ENCODE measurements around the gene NRIP2.

The NRIP2 gene

GRCh38 chr12:2825132-2825531 is 9.7 kb downstream of the NRIP2 start:
- no peak overlapping the region for H4K91ac ChIP-seq (ENCODE audit: low read depth, low read length)
- H3K9me3 ChIP-seq (ENCODE audit: insufficient read depth, low read depth, low read length) = no peaks in the 10 kb centered on the region
- no peak overlapping the region for H3K4ac ChIP-seq (ENCODE audit: low read depth, low read length)
- H2BK12ac ChIP-seq (ENCODE audit: low read length) = no peak overlapping the region
- H3K36me3 ChIP-seq (ENCODE audit: control insufficient read depth in 1 of 2, insufficient read depth in 2 of 2, low read length in 2 of 2) = peaks cover 49 to 72% of the 10 kb centered on the region in 2 experiments
- H4K12ac ChIP-seq (ENCODE audit: low read depth, low read length) = no peak overlapping the region
- H3K23ac ChIP-seq (ENCODE audit: low read length) = no peak overlapping the region
- H3K4me1 ChIP-seq (ENCODE audit: control insufficient read depth in 1 of 2, insufficient read depth in 2 of 2, low read length in 2 of 2) = no peaks in the 10 kb centered on the region
- H3K9ac ChIP-seq (ENCODE audit: low read length) = no peak overlapping the region
- H2AK5ac ChIP-seq (ENCODE audit: low read length) = no peak overlapping the region
- H3K79me1 ChIP-seq (ENCODE audit: low read length) = no peaks in the 10 kb centered on the region
- DNase-seq = no peak
- no peak overlapping the region for H2BK120ac ChIP-seq (ENCODE audit: insufficient read depth, low read length, poor library complexity)
- H3K4me3 ChIP-seq (ENCODE audit: low read depth, low read length) = no peak overlapping the region
- H2AFZ ChIP-seq (ENCODE audit: insufficient read depth, low read length, poor library complexity) = no peak overlapping the region
- no peak overlapping the region for H3K27ac ChIP-seq (ENCODE audit: low read depth, low read length)
- H3K79me2 ChIP-seq (ENCODE audit: control insufficient read depth, insufficient read depth, low read length, poor library complexity) = no peaks in the 10 kb centered on the region
- no peak overlapping the region for H3K18ac ChIP-seq (ENCODE audit: low read length)
- H4K8ac ChIP-seq (ENCODE audit: low read depth, low read length) = no peak overlapping the region
- no peak overlapping the region for H3K4me2 ChIP-seq (ENCODE audit: low read length)
- no peaks in the 10 kb centered on the region for H3K27me3 ChIP-seq (ENCODE audit: insufficient read depth, low read length)
- H3K14ac ChIP-seq (ENCODE audit: low read length) = no peak overlapping the region
- no peak overlapping the region for H2BK5ac ChIP-seq (ENCODE audit: low read depth, low read length, poor library complexity)
- WGBS (ENCODE audit: extremely low coverage, insufficient coverage, insufficient read length) = no CpG with 5 or more reads among the region's 4 CpGs

- Histone ChIP-seq H3K4me3 (ENCODE audit: low read depth, low read length) (no peak overlapping the region), H3K4me2 (ENCODE audit: low read length) (no peak overlapping the region), H3K36me3 (ENCODE audit: control insufficient read depth in 1 of 2, insufficient read depth in 2 of 2, low read length in 2 of 2) (peaks cover 52 to 75% of the 10 kb centered on the region in 2 experiments), H3K79me1 (ENCODE audit: low read length) (no peaks in the 10 kb centered on the region), H3K9me3 (ENCODE audit: insufficient read depth, low read depth, low read length) (peaks cover 1% of the 10 kb centered on the region), H3K27me3 (ENCODE audit: insufficient read depth, low read length) (no peaks in the 10 kb centered on the region), H4K8ac (ENCODE audit: low read depth, low read length) (no peak overlapping the region), H2BK12ac (ENCODE audit: low read length) (no peak overlapping the region), H3K27ac (ENCODE audit: low read depth, low read length) (no peak overlapping the region), H3K4me1 (ENCODE audit: control insufficient read depth in 1 of 2, insufficient read depth in 2 of 2, low read length in 2 of 2) (no peaks in the 10 kb centered on the region), H2AFZ (ENCODE audit: insufficient read depth, low read length, poor library complexity) (no peak overlapping the region), H3K23ac (ENCODE audit: low read length) (no peak overlapping the region), H3K14ac (ENCODE audit: low read length) (no peak overlapping the region), H4K91ac (ENCODE audit: low read depth, low read length) (no peak overlapping the region), H3K9ac (ENCODE audit: low read length) (no peak overlapping the region), H3K18ac (ENCODE audit: low read length) (no peak overlapping the region), H3K79me2 (ENCODE audit: control insufficient read depth, insufficient read depth, low read length, poor library complexity) (no peaks in the 10 kb centered on the region), H2BK5ac (ENCODE audit: low read depth, low read length, poor library complexity) (no peak overlapping the region), H4K12ac (ENCODE audit: low read depth, low read length) (no peak overlapping the region), H2AK5ac (ENCODE audit: low read length) (no peak overlapping the region), H2BK120ac (ENCODE audit: insufficient read depth, low read length, poor library complexity) (no peak overlapping the region), H3K4ac (ENCODE audit: low read depth, low read length) (no peak overlapping the region)
- no CpG with 5 or more reads among the region's 6 CpGs for WGBS (ENCODE audit: extremely low coverage, insufficient coverage, insufficient read length)
- no peak for DNase-seq
Observed at GRCh38 chr12:2824541-2824940, 10.3 kb downstream of the NRIP2 start.

- Histone ChIP-seq H3K4ac (ENCODE audit: low read depth, low read length) (no peak overlapping the region), H3K4me3 (ENCODE audit: low read depth, low read length) (no peak overlapping the region), H4K91ac (ENCODE audit: low read depth, low read length) (no peak overlapping the region), H3K9ac (ENCODE audit: low read length) (no peak overlapping the region), H3K4me1 (ENCODE audit: control insufficient read depth in 1 of 2, insufficient read depth in 2 of 2, low read length in 2 of 2) (no peaks in the 10 kb centered on the region), H4K8ac (ENCODE audit: low read depth, low read length) (no peak overlapping the region), H3K79me2 (ENCODE audit: control insufficient read depth, insufficient read depth, low read length, poor library complexity) (no peaks in the 10 kb centered on the region), H3K27me3 (ENCODE audit: insufficient read depth, low read length) (no peaks in the 10 kb centered on the region), H2BK5ac (ENCODE audit: low read depth, low read length, poor library complexity) (no peak overlapping the region), H2BK120ac (ENCODE audit: insufficient read depth, low read length, poor library complexity) (no peak overlapping the region), H2BK12ac (ENCODE audit: low read length) (no peak overlapping the region), H2AFZ (ENCODE audit: insufficient read depth, low read length, poor library complexity) (no peak overlapping the region), H4K12ac (ENCODE audit: low read depth, low read length) (no peak overlapping the region), H3K4me2 (ENCODE audit: low read length) (no peak overlapping the region), H3K27ac (ENCODE audit: low read depth, low read length) (no peak overlapping the region), H2AK5ac (ENCODE audit: low read length) (no peak overlapping the region), H3K36me3 (ENCODE audit: control insufficient read depth in 1 of 2, insufficient read depth in 2 of 2, low read length in 2 of 2) (peaks cover 54 to 75% of the 10 kb centered on the region in 2 experiments), H3K14ac (ENCODE audit: low read length) (no peak overlapping the region), H3K23ac (ENCODE audit: low read length) (no peak overlapping the region), H3K9me3 (ENCODE audit: insufficient read depth, low read depth, low read length) (peaks cover 1% of the 10 kb centered on the region), H3K79me1 (ENCODE audit: low read length) (no peaks in the 10 kb centered on the region), H3K18ac (ENCODE audit: low read length) (no peak overlapping the region)
- no peak for DNase-seq
- no CpG with 5 or more reads among the region's 7 CpGs for WGBS (ENCODE audit: extremely low coverage, insufficient coverage, insufficient read length)
Observed at GRCh38 chr12:2823483-2823882, 11.4 kb downstream of the NRIP2 start.

- Histone ChIP-seq H3K14ac (ENCODE audit: low read length) (no peak overlapping the region), H3K36me3 (ENCODE audit: control insufficient read depth in 1 of 2, insufficient read depth in 2 of 2, low read length in 2 of 2) (peaks cover 38 to 60% of the 10 kb centered on the region in 2 experiments), H3K4me3 (ENCODE audit: low read depth, low read length) (no peak overlapping the region), H2BK5ac (ENCODE audit: low read depth, low read length, poor library complexity) (no peak overlapping the region), H4K8ac (ENCODE audit: low read depth, low read length) (no peak overlapping the region), H2AFZ (ENCODE audit: insufficient read depth, low read length, poor library complexity) (no peak overlapping the region), H3K23ac (ENCODE audit: low read length) (no peak overlapping the region), H3K27ac (ENCODE audit: low read depth, low read length) (no peak overlapping the region), H3K4me2 (ENCODE audit: low read length) (no peak overlapping the region), H2BK12ac (ENCODE audit: low read length) (no peak overlapping the region), H4K12ac (ENCODE audit: low read depth, low read length) (no peak overlapping the region), H3K4me1 (ENCODE audit: control insufficient read depth in 1 of 2, insufficient read depth in 2 of 2, low read length in 2 of 2) (no peaks in the 10 kb centered on the region), H3K9me3 (ENCODE audit: insufficient read depth, low read depth, low read length) (peaks cover 1% of the 10 kb centered on the region), H3K18ac (ENCODE audit: low read length) (no peak overlapping the region), H4K91ac (ENCODE audit: low read depth, low read length) (no peak overlapping the region), H2AK5ac (ENCODE audit: low read length) (no peak overlapping the region), H3K27me3 (ENCODE audit: insufficient read depth, low read length) (no peaks in the 10 kb centered on the region), H3K79me2 (ENCODE audit: control insufficient read depth, insufficient read depth, low read length, poor library complexity) (no peaks in the 10 kb centered on the region), H3K9ac (ENCODE audit: low read length) (no peak overlapping the region), H3K79me1 (ENCODE audit: low read length) (no peaks in the 10 kb centered on the region), H2BK120ac (ENCODE audit: insufficient read depth, low read length, poor library complexity) (no peak overlapping the region), H3K4ac (ENCODE audit: low read depth, low read length) (no peak overlapping the region)
- WGBS (ENCODE audit: extremely low coverage, insufficient coverage, insufficient read length) = no CpG with 5 or more reads among the region's 9 CpGs
- no peak for DNase-seq
Observed at GRCh38 chr12:2820432-2820831, 14.4 kb downstream of the NRIP2 start.
